Stimulated activated CD8-positive, alpha-beta memory T cell treated with anti-CD3 and anti-CD28 coated beads, Interleukin-4, amount 100 ng/mL, for 24 hours (primary cell): ENCODE data around the gene PDSS1.
"Not testable (repeated sequence)": the region's sequence is repeated elsewhere in the genome, so short reads cannot be mapped to it uniquely, and the experiment has no call there.

Experiments
- DNase-seq: peaks from one replicate; pipeline ENCODE4 v3.0.0-alpha.2; 2020; ENCODE audit warnings: low read depth

The PDSS1 gene

GRCh38 chr10:26741368-26741767 lies 43.9 kb downstream of the PDSS1 start:
- no peak for DNase-seq

GRCh38 chr10:26743091-26743490 lies 45.6 kb downstream of the PDSS1 start:
- no peak for DNase-seq

GRCh38 chr10:26743841-26744240 lies 46.3 kb downstream of the PDSS1 start:
- DNase-seq: no peak

GRCh38 chr10:26746061-26746460 lies 48.6 kb downstream of the PDSS1 start:
- no peak for DNase-seq

GRCh38 chr10:26755443-26755903 lies 58.0 kb downstream of the PDSS1 start:
- DNase-seq: no peak

- DNase-seq: no peak
These were observed 61.5 kb downstream of the PDSS1 start for GRCh38 chr10:26759008-26759407.

- DNase-seq: no peak
These were observed 68.0 kb downstream of the PDSS1 start for GRCh38 chr10:26765549-26765948.

- DNase-seq: no peak
These were observed 72.6 kb downstream of the PDSS1 start for GRCh38 chr10:26770069-26770468.

- DNase-seq: no peak
These were observed 76.1 kb downstream of the PDSS1 start for GRCh38 chr10:26773633-26774032.

- no peak for DNase-seq
These were observed 78.8 kb downstream of the PDSS1 start for GRCh38 chr10:26776258-26776657.

- DNase-seq: no peak
These were observed 80.2 kb downstream of the PDSS1 start for GRCh38 chr10:26777686-26778085.

- DNase-seq: no peak
These were observed 81.8 kb downstream of the PDSS1 start for GRCh38 chr10:26779176-26779860.

GRCh38 chr10:26780106-26780792 lies 82.7 kb downstream of the PDSS1 start:
- DNase-seq: no peak

- DNase-seq: no peak
These were observed 83.5 kb downstream of the PDSS1 start for GRCh38 chr10:26780793-26781601.

GRCh38 chr10:26781797-26782196 lies 84.3 kb downstream of the PDSS1 start:
- DNase-seq: no peak

GRCh38 chr10:26787362-26787761 lies 89.9 kb downstream of the PDSS1 start:
- no peak for DNase-seq

GRCh38 chr10:26789779-26790178 lies 92.3 kb downstream of the PDSS1 start:
- not testable (repeated sequence) for DNase-seq

GRCh38 chr10:26790221-26790995 lies 92.9 kb downstream of the PDSS1 start:
- no peak for DNase-seq

GRCh38 chr10:26792758-26793495 lies 95.4 kb downstream of the PDSS1 start:
- DNase-seq: no peak
